22Rv1 (cell line): ENCODE results near the gene TRIM58.

Experiments
- H3K27ac ChIP-seq: fragments of 450-650 bp; 2 replicates; pipeline ENCODE4 v1.5.1; 2017
- ZFX ChIP-seq: fragments of 450-650 bp; IDR thresholded peaks from 2 replicates; pipeline ENCODE4 v1.6.1; 2017; ENCODE audit warnings: antibody characterized with exemption, borderline replicate concordance
- TF ChIP-seq, protein P1 (sequence below): fragments of 450-650 bp; IDR thresholded peaks from 2 replicates; pipeline ENCODE4 v1.5.1; 2017; ENCODE audit warnings: mild to moderate bottlenecking

The TRIM58 gene

DNA sequence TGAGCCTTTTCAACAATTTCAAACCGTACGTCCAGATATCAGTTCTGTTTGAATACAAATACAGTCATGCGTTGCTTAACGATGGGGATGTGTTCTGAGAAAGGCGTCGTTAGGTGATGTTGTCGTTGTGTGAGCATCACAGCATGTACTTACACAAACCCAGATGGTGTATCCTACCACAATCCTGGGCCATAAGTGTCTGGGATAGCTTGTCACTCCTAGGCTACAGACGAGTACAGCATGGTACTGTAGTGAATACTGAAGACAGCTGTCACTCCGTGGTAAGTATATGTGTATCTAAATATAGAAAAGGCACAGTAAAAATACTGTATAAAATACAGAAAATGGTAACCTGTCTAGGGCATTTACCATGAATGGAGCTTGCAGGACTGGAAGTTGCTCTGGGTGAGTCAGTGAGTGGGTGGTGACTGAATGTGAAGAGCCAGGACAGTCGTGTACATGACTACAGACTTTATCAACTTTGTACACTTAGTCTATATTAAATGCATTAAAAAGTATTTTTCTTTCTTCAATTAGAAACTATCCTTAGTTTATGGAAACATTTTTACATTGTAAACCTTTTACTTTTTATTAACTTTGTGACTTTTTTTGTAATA is 27.9 kb downstream of the TRIM58 start:
- TF ChIP-seq ZFX = no peak
- TF ChIP-seq, protein P1, sequence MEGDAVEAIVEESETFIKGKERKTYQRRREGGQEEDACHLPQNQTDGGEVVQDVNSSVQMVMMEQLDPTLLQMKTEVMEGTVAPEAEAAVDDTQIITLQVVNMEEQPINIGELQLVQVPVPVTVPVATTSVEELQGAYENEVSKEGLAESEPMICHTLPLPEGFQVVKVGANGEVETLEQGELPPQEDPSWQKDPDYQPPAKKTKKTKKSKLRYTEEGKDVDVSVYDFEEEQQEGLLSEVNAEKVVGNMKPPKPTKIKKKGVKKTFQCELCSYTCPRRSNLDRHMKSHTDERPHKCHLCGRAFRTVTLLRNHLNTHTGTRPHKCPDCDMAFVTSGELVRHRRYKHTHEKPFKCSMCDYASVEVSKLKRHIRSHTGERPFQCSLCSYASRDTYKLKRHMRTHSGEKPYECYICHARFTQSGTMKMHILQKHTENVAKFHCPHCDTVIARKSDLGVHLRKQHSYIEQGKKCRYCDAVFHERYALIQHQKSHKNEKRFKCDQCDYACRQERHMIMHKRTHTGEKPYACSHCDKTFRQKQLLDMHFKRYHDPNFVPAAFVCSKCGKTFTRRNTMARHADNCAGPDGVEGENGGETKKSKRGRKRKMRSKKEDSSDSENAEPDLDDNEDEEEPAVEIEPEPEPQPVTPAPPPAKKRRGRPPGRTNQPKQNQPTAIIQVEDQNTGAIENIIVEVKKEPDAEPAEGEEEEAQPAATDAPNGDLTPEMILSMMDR = no peak
- H3K27ac ChIP-seq = no peak overlapping the region

DNA sequence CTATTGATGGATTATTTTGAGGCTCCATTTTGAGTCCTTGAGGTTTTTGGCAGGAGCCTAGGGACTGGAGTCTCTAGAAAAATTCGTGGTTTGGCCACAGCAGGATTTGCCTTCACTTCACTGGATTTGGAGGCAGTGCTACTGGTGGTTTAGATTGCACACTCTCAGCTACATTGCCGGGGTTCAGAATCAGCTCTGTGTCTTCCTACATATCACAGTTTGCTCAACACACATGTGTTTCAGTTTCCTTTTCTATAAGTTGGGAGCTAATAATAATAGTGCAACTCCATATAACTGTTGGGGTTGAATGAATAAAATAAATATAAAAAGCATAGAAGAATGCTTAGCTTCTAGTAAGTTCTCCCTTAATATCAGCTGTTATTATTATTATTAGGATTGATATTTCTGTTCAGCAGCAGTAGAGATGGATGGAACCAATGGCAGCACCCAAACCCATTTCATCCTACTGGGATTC is 38.2 kb downstream of the TRIM58 start, which contains the start of gene OR2W3:
Gene OR2W3, plus strand, starts transcription at position 425 of the 475 bp plus-strand sequence. Its CDS starts 0 bp downstream, at position 425.
- TF ChIP-seq ZFX = no peak
- TF ChIP-seq, protein P1 = no peak
- H3K27ac ChIP-seq = no peak within 1 kb of the TSS

DNA sequence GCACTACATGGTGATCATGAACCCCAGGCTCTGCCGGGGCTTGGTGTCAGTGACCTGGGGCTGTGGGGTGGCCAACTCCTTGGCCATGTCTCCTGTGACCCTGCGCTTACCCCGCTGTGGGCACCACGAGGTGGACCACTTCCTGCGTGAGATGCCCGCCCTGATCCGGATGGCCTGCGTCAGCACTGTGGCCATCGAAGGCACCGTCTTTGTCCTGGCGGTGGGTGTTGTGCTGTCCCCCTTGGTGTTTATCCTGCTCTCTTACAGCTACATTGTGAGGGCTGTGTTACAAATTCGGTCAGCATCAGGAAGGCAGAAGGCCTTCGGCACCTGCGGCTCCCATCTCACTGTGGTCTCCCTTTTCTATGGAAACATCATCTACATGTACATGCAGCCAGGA is 39.0 kb downstream of the TRIM58 start:
- TF ChIP-seq, protein P1 = no peak
- no peak for TF ChIP-seq ZFX
- H3K27ac ChIP-seq = no peak overlapping the region

DNA sequence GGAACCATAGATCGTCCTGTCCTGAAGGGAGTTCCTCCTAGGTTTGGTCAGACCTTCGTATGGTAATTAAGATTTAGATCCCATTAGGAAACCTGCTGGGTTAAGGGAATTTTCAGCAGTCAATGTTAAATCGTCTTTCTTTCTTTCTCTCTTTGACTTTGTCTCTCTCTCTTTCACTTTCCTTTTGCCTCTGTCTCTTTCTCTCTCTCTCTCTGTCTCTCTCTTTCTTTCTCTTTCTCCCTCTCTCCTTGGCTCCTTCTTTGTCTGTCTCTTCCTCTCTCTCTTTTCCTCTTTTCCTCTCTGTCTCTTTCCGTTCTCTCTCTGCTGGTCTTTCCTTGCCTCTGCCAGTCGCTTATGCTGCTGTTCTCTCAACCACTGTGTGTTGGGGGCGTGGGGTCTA is 47.1 kb downstream of the TRIM58 start:
- no peak overlapping the region for H3K27ac ChIP-seq
- TF ChIP-seq, protein P1 = no peak
- no peak for TF ChIP-seq ZFX

DNA sequence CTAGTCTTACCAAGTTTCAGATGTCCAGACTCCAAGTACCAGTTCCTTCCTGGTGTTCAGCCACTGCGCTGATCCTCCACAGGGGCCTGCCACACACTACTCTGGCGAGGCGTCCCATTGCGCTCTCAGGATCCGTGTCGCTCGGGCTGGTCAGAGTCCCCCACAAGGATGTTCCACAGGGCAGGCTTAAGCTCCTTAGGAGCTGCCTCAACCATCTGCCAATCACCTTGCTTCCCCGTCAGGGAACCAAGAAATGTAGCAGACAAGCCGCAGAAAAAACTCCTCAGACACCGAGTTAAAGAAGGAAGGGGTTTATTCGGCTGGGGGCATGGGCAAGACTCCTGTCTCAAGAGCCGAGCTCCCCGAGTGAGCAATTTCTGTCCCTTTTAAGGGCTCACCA is 48.2 kb downstream of the TRIM58 start:
- no peak overlapping the region for H3K27ac ChIP-seq
- no peak for TF ChIP-seq ZFX
- TF ChIP-seq, protein P1 = no peak

DNA sequence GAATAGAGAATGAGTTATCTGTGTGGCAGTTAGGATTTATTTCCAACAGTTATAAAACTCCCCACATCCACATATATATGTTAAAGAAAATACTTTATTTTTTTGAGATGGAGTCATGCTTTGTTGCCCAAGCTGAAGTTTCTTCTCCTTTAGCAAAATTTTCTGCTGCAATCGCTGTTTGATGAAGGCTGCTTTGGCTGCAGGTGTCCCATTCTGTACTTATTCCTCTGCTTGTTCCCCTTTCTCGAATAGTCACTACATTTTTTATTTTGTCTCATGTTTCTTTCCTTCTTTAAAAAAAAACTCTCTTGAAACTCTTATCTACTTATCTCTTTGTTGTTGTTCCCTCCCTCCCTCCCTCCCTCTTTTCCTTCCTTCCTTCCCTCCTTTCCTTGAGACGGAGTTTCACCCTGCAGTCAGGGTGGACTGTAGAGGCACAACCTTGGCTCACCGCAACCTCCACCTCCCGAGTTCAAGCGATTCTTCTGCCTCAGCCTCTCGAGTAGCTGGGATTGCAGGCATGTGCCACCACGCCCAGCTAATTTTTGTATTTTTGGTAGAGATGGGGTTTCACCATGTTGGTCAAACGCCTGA is 49.0 kb downstream of the TRIM58 start:
- TF ChIP-seq ZFX = no peak
- TF ChIP-seq, protein P1 = no peak
- no peak overlapping the region for H3K27ac ChIP-seq

DNA sequence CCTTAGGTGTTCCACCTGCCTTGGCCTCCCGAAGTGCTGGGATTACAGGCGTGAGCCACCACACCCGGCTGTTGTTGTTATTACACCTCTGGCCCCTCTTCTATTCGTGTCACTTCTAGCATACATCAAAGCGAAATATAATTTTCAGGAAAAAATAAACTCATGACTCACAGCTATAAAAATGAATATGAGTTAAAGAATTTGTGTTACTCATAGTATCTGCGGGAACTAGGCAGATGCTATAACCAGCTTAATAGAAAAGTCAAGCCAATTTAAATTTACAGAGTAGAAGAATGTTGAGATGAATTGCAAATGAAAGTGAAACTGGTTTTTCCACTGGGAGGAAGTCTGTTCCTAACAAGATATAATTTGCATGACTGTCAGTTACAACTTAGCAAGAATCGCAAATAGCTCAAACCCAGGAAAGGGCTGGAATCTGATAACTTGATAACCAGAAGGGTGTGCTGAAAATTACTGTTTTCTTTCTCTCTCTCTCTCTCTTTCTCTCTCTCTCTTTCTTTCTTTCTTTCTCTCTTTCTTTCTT is 49.6 kb downstream of the TRIM58 start:
- no peak for TF ChIP-seq ZFX
- no peak overlapping the region for H3K27ac ChIP-seq
